SK-N-SH (cell line): ENCODE results near the gene BBS4.

Experiments
- CTCF ChIP-seq: fragments of 200-600 bp; sonication (generic); IDR thresholded peaks from 2 replicates; pipeline ENCODE4 v1.6.1; 2017; ENCODE audit warnings: antibody characterized with exemption, mild to moderate bottlenecking, moderate library complexity
- EP300 ChIP-seq, 2 experiments: IDR thresholded peaks; 2 replicates each; pipeline versions ENCODE4 v1.4.0 to v1.6.1; 2012; ENCODE audit warnings: borderline replicate concordance in 1 of 2, low read depth in 1 of 2, low read length in 1 of 2
- EZH2phosphoT487 ChIP-seq: fragments of 200-600 bp; sonication (generic); IDR thresholded peaks from 2 replicates; pipeline ENCODE4 v1.6.1; 2017; ENCODE audit warnings: low read depth, mixed run types, mild to moderate bottlenecking, antibody characterized with exemption, moderate library complexity, borderline replicate concordance
- FOXM1 ChIP-seq: IDR thresholded peaks from 2 replicates; pipeline ENCODE4 v1.4.0; 2012; ENCODE audit warnings: low read depth, mild to moderate bottlenecking
- POLR2AphosphoS5 ChIP-seq: IDR thresholded peaks from 2 replicates; pipeline ENCODE4 v1.6.1; 2012; ENCODE audit warnings: low read depth, low read length
- RAD21 ChIP-seq: IDR thresholded peaks from 2 replicates; pipeline ENCODE4 v1.6.1; 2012; ENCODE audit warnings: mild to moderate bottlenecking, low read length
- REST ChIP-seq: IDR thresholded peaks from 2 replicates; pipeline ENCODE4 v1.6.1; 2012; ENCODE audit warnings: mild to moderate bottlenecking, low read depth, low read length, moderate library complexity
- TAF1 ChIP-seq: IDR thresholded peaks from 2 replicates; pipeline ENCODE4 v1.6.1; 2012; ENCODE audit warnings: low read depth, mild to moderate bottlenecking, low read length, moderate library complexity, borderline replicate concordance
- USF2 ChIP-seq: fragments of 150-350 bp; IDR thresholded peaks from 2 replicates; pipeline ENCODE4 v1.6.1; 2017; ENCODE audit warnings: antibody characterized with exemption, low read length, low read depth, borderline replicate concordance

- no peak for TF ChIP-seq POLR2AphosphoS5
- no peak for TF ChIP-seq CTCF
- TF ChIP-seq REST, result no peak
- TF ChIP-seq TAF1, result no peak
- no peak for TF ChIP-seq FOXM1
- no peak for TF ChIP-seq RAD21
- TF ChIP-seq EP300 (IDR thresholded peaks at IDR 0.05; ENCODE audit: borderline replicate concordance in 1 of 2, low read depth in 1 of 2, low read length in 1 of 2), result no peak
- TF ChIP-seq USF2, result no peak
- TF ChIP-seq EZH2phosphoT487, result no peak
Observed at GRCh38 chr15:72751751-72752455, 65.9 kb downstream of the BBS4 start.
